Cardiac muscle cell (in vitro differentiated cells and primary cell): ENCODE data around the gene CACNA1C. TPM values are rescaled to one million over a fixed set of nuclear protein-coding genes. Genes with fewer than 3 reads are reported as not detected.
A peak's percentile ranks its signal among the peaks of the same experiment; 100 is the strongest.

ENCODE experiments used
- DNase-seq, 2 donors: peaks; one replicate each; pipeline versions ENCODE4 v3.0.0 to v3.0.0-alpha.2; 2010 to 2017; ENCODE audit warnings: low read depth in 1 of 2, low spot score in 1 of 2
- H3K27ac ChIP-seq: fragments of 200-600 bp; sonication (generic); 2 replicates; pipeline ENCODE4 v1.5.1; 2016
- H3K27me3 ChIP-seq: fragments of 200-600 bp; sonication (generic); 2 replicates; pipeline ENCODE4 v1.6.0; 2016; ENCODE audit warnings: control low read depth
- H3K36me3 ChIP-seq: fragments of 200-600 bp; sonication (generic); 2 replicates; pipeline ENCODE4 v1.5.1; 2016; ENCODE audit warnings: control low read depth
- H3K4me1 ChIP-seq: fragments of 200-600 bp; sonication (generic); 2 replicates; pipeline ENCODE4 v1.8.1; 2017; ENCODE audit warnings: low read depth, mild to moderate bottlenecking, mixed run types
- H3K4me3 ChIP-seq: fragments of 200-600 bp; sonication (generic); 2 replicates; pipeline ENCODE4 v1.5.1; 2016; ENCODE audit warnings: mild to moderate bottlenecking
- H3K9me3 ChIP-seq: fragments of 200-600 bp; sonication (generic); 2 replicates; pipeline ENCODE4 v1.5.1; 2017; ENCODE audit warnings: low read depth, mild to moderate bottlenecking, control low read depth
- polyA plus RNA-seq: library from polyadenylated mRNA; unstranded; fragments of >200 nt; fragmentation: Nextera tagmentation; extraction: Ambion mirVana; gene quantifications from 2 replicates; pipeline ENCODE4 v1.2.1, GENCODE V29; 2016
- total RNA-seq: library from RNA; depleted of rRNA; stranded (reverse); fragments of >200 nt; gene quantifications from 2 replicates; pipeline ENCODE4 v1.2.3, GENCODE V29; 2016
- TF ChIP-seq, protein P1 (sequence below): IDR thresholded peaks from 2 replicates; pipeline ENCODE4 v1.5.1; 2012; ENCODE audit warnings: low read depth, mild to moderate bottlenecking, low read length

CACNA1C gene
- total and polyA plus RNA-seq, 2 experiments from 2014 or later: 40.8 to 77.8 TPM

DNA sequence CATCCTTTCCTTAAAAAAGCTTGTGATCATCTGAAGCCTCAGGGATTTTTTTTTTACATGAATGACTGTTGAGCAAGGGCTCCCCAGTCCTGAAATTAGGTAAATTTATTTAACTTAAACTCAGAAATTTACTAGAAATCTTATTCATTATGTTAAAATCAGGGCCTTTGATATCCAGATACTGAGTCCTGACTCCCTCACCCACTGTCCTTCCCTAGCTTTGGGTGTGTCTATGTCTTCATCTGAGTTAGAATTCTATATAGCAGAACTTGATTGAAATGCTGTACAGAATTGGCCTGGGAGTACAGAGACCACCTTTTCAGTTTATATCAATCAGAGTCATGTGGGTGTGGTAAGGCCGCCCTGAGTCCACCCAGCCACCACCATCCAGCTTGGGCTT is 260.0 kb downstream of the CACNA1C start:
- no peaks in the 10 kb centered on the region for H3K27me3 ChIP-seq
- TF ChIP-seq, protein P1, sequence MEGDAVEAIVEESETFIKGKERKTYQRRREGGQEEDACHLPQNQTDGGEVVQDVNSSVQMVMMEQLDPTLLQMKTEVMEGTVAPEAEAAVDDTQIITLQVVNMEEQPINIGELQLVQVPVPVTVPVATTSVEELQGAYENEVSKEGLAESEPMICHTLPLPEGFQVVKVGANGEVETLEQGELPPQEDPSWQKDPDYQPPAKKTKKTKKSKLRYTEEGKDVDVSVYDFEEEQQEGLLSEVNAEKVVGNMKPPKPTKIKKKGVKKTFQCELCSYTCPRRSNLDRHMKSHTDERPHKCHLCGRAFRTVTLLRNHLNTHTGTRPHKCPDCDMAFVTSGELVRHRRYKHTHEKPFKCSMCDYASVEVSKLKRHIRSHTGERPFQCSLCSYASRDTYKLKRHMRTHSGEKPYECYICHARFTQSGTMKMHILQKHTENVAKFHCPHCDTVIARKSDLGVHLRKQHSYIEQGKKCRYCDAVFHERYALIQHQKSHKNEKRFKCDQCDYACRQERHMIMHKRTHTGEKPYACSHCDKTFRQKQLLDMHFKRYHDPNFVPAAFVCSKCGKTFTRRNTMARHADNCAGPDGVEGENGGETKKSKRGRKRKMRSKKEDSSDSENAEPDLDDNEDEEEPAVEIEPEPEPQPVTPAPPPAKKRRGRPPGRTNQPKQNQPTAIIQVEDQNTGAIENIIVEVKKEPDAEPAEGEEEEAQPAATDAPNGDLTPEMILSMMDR: no peak
- no peaks in the 10 kb centered on the region for H3K9me3 ChIP-seq
- DNase-seq: no peak
- H3K4me3 ChIP-seq: no peak overlapping the region
- H3K4me1 ChIP-seq: peaks cover 2% of the 10 kb centered on the region
- no peak overlapping the region for H3K27ac ChIP-seq
- H3K36me3 ChIP-seq: no peaks in the 10 kb centered on the region

DNA sequence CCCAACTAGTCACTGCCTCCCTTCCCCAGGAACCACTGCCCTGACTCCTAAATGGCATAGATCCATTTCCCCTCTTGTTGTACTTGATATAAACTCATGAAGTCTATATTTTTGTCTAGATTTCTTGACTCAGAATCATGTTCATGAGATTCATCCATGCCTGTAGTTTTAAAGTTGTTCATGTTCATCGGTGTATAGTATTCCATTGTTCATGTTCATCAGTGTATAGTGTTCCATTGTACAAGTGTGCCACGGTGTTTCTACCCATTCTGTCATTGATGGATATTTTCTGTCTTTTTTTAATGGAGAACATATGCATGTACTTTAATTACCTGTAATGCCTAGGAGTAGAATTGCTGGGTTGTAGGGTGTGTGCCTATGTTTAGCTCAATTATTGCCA is 261.7 kb downstream of the CACNA1C start:
- Histone ChIP-seq H3K36me3 (no peaks in the 10 kb centered on the region), H3K4me3 (no peak overlapping the region), H3K27ac (no peak overlapping the region), H3K9me3 (no peaks in the 10 kb centered on the region), H3K4me1 (peaks cover 5% of the 10 kb centered on the region), H3K27me3 (no peaks in the 10 kb centered on the region)
- TF ChIP-seq, protein P1: no peak
- DNase-seq: no peak

DNA sequence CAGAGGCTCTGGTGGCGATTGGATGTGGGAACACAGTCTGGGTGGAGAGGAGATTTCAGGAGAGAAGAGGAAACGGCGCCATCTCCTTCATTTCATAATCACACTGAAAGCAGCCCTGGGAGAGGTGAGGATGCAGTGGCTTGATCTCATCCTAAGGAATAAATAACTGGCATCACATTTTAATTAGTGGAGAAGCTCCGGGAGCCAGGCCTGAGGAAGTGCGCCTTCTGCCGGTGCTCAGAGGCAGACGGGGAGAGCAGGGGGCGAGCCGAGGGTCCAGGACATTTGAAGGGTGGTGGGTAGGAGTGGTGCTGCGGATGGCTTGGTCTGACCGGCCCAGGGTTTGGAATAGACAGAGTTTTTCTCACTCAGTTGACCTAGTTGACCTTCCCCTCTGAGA is 265.0 kb downstream of the CACNA1C start:
- Histone ChIP-seq H3K4me1 (peaks cover 10% of the 10 kb centered on the region), H3K27ac (peak overlapping the region; percentile 71), H3K36me3 (no peaks in the 10 kb centered on the region), H3K27me3 (no peaks in the 10 kb centered on the region), H3K9me3 (no peaks in the 10 kb centered on the region), H3K4me3 (no peak overlapping the region)
- DNase-seq: no peak
- TF ChIP-seq, protein P1: no peak

DNA sequence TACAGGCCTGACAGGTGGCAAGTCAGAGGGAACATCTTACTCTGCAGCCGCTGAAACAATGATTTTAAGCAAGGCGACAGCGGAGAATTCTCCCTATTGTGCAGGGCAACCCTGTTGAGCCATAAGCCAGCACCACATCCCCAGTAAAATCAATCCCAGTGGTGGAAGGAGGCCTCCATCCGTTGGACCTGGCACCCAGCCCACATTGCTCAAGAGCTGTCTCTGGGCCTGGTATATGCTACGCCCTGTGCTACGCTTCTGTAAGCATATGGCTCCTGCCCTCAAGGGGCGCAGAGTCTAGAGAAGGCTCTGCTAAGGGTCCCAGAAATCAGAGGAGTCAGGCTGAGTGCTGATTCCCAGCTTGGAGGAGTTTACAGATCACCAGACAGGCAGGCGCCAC is 265.5 kb downstream of the CACNA1C start:
- H3K36me3 ChIP-seq: no peaks in the 10 kb centered on the region
- no peaks in the 10 kb centered on the region for H3K9me3 ChIP-seq
- H3K4me3 ChIP-seq: no peak overlapping the region
- peaks cover 15% of the 10 kb centered on the region for H3K4me1 ChIP-seq
- H3K27ac ChIP-seq: peak overlapping the region; percentile 71
- no peaks in the 10 kb centered on the region for H3K27me3 ChIP-seq
- peak in 1 of 2 donors; percentile 46 for DNase-seq
- TF ChIP-seq, protein P1: no peak

DNA sequence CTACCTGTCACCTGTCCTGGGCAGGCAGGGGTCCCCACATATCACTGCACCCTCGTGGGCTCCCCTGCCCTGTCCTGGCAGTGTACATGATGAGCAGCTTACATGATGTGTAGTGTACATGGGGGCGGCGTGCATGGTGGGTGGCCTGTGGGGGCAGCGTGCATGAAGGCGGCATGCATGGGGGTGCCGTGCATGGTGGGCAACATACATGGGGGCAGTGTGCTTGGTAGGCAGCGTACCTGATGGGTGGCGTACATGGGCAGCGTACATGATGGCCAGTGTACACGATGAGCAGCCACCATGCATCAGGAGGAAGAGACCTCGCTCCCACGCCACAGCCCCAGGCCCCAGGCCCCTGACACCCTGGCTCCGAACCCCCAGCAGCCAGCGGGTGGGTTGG is 266.3 kb downstream of the CACNA1C start:
- Histone ChIP-seq H3K9me3 (no peaks in the 10 kb centered on the region), H3K27ac (peak overlapping the region; percentile 42), H3K36me3 (no peaks in the 10 kb centered on the region), H3K4me1 (peaks cover 23% of the 10 kb centered on the region), H3K27me3 (no peaks in the 10 kb centered on the region), H3K4me3 (no peak overlapping the region)
- TF ChIP-seq, protein P1: no peak
- DNase-seq: no peak
